ENCODE data around the gene APC2. TPM values are rescaled to one million over a fixed set of nuclear protein-coding genes. Genes with fewer than 3 reads are reported as not detected.

Gene APC2
- total RNA-seq, 1 donor from 2014 or later, result under 0.01 TPM

- Histone ChIP-seq H3K36me3 (ENCODE audit: control insufficient read depth, insufficient read depth, low read length) (peaks cover 48% of the 10 kb centered on the region), H3K27me3 (ENCODE audit: control insufficient read depth, insufficient read depth, low read length) (no peaks in the 10 kb centered on the region)
- FAIRE-seq, result no peak
Measured at GRCh38 chr19:1431759-1432506, 18.0 kb upstream of the APC2 start.

GRCh38 chr19:1432507-1432887 lies 17.4 kb upstream of the APC2 start:
- FAIRE-seq, result no peak
- H3K36me3 ChIP-seq (ENCODE audit: control insufficient read depth, insufficient read depth, low read length), result peaks cover 43% of the 10 kb centered on the region

More at GRCh38 chr19:1431759-1432506, 18.0 kb upstream of the APC2 start:
- DNase-seq (ENCODE audit: low read depth), result no peak
- no peak overlapping the region for H3K4me3 ChIP-seq (ENCODE audit: low read depth, low read length)
- TF ChIP-seq CTCF (IDR thresholded peaks at IDR 0.05; ENCODE audit: insufficient read depth, low read length, severe bottlenecking), result no peak

GRCh38 chr19:1433119-1434039 lies 16.5 kb upstream of the APC2 start:
- TF ChIP-seq CTCF (IDR thresholded peaks at IDR 0.05; ENCODE audit: insufficient read depth, low read length, severe bottlenecking), result no peak
- Histone ChIP-seq H3K27me3 (ENCODE audit: control insufficient read depth, insufficient read depth, low read length) (no peaks in the 10 kb centered on the region), H3K36me3 (ENCODE audit: control insufficient read depth, insufficient read depth, low read length) (peaks cover 39% of the 10 kb centered on the region), H3K4me3 (ENCODE audit: low read depth, low read length) (no peak overlapping the region)
- FAIRE-seq, result no peak
- DNase-seq (ENCODE audit: low read depth), result no peak

More at GRCh38 chr19:1432507-1432887, 17.4 kb upstream of the APC2 start:
- DNase-seq (ENCODE audit: low read depth), result no peak
- no peak for TF ChIP-seq CTCF (IDR thresholded peaks at IDR 0.05; ENCODE audit: insufficient read depth, low read length, severe bottlenecking)
- no peaks in the 10 kb centered on the region for H3K27me3 ChIP-seq (ENCODE audit: control insufficient read depth, insufficient read depth, low read length)
- no peak overlapping the region for H3K4me3 ChIP-seq (ENCODE audit: low read depth, low read length)

GRCh38 chr19:1434040-1434366 lies 15.9 kb upstream of the APC2 start:
- Histone ChIP-seq H3K27me3 (ENCODE audit: control insufficient read depth, insufficient read depth, low read length) (no peaks in the 10 kb centered on the region), H3K36me3 (ENCODE audit: control insufficient read depth, insufficient read depth, low read length) (peaks cover 35% of the 10 kb centered on the region), H3K4me3 (ENCODE audit: low read depth, low read length) (no peak overlapping the region)
- TF ChIP-seq CTCF (IDR thresholded peaks at IDR 0.05; ENCODE audit: insufficient read depth, low read length, severe bottlenecking), result no peak
- FAIRE-seq (no peak), DNase-seq (ENCODE audit: low read depth) (no peak)

- Histone ChIP-seq H3K27me3 (ENCODE audit: control insufficient read depth, insufficient read depth, low read length) (no peaks in the 10 kb centered on the region), H3K36me3 (ENCODE audit: control insufficient read depth, insufficient read depth, low read length) (peaks cover 34% of the 10 kb centered on the region), H3K4me3 (ENCODE audit: low read depth, low read length) (no peak overlapping the region)
- DNase-seq (ENCODE audit: low read depth) (no peak), FAIRE-seq (no peak)
- TF ChIP-seq CTCF (IDR thresholded peaks at IDR 0.05; ENCODE audit: insufficient read depth, low read length, severe bottlenecking), result no peak
Measured at GRCh38 chr19:1434577-1435060, 15.3 kb upstream of the APC2 start.

Measured in bronchial epithelial cell (primary cell).